K562 (cell line): ENCODE data around the gene RNASE4. TPM values are rescaled to one million over a fixed set of nuclear protein-coding genes. Genes with fewer than 3 reads are reported as not detected.

Source experiments
- ATAC-seq: fragments of 200-7000 bp; cut with Tn5 transposase; 3 replicates; pipeline ENCODE4 v1.9.1; 2020; ENCODE audit warnings: moderate library complexity
- BruUV-seq: library from RNA; stranded (reverse); fragments of 400-500 nt; replicated peaks from 2 replicates; lab custom pipeline; 2021; lab: Mats Ljungman, UMichigan
- CTCF ChIA-PET: fragments of 300-600 bp; formaldehyde crosslinking; extraction: SDS; loops from one replicate; lab custom pipeline; 2021; ENCODE audit warnings: low intra/inter-chr PET ratio; lab: Yijun Ruan, JAX
- POLR2A ChIA-PET: fragments of 300-600, 350-650 bp; sonication (Branson Sonifier 250); formaldehyde crosslinking; extraction: SDS; loops from one replicate; lab custom pipeline; 2021; ENCODE audit warnings: antibody characterized with exemption, inconsistent platforms; lab: Yijun Ruan, JAX
- DNase-seq, 4 experiments: peaks; one replicate each; pipeline versions ENCODE4 v3.0.0 to v3.0.0-alpha.2; 2011 to 2018; ENCODE audit warnings: low spot score in 3 of 4, mixed read lengths in 3 of 4; ENCODE audit errors: extremely low read depth in 1 of 4
- FAIRE-seq: peaks from 2 replicates; lab custom pipeline; 2011; peaks lifted over from hg19 to GRCh38; lab: Jason Lieb, UNC
- H2AFZ ChIP-seq: 2 replicates; pipeline ENCODE4 v1.6.0; 2011; ENCODE audit warnings: low read depth, low read length, control low read depth, inconsistent platforms
- H3K27ac ChIP-seq: fragments of 200-600 bp; 3 replicates; pipeline ENCODE4 v1.8.0; 2011; ENCODE audit warnings: low read depth, mild to moderate bottlenecking, control low read depth, inconsistent platforms, low read length, moderate library complexity, mixed read lengths; ENCODE audit errors: extremely low read depth
- H3K27me3 ChIP-seq, 2 experiments: fragments of 300-600 bp in 1 of 2; 2 replicates in 1 of 2; 3 replicates in 1 of 2; pipeline versions ENCODE4 v1.6.0 to v1.8.0; 2011; ENCODE audit warnings: inconsistent platforms in 2 of 2, low read length in 2 of 2, mild to moderate bottlenecking in 1 of 2, mixed read lengths in 1 of 2, moderate library complexity in 1 of 2; ENCODE audit not compliant: control insufficient read depth in 2 of 2, insufficient read depth in 2 of 2
- H3K36me3 ChIP-seq: fragments of 300-600 bp; 3 replicates; pipeline ENCODE4 v1.8.0; 2011; ENCODE audit warnings: mild to moderate bottlenecking, low read length, inconsistent platforms; ENCODE audit not compliant: control insufficient read depth, insufficient read depth
- H3K4me1 ChIP-seq, 2 experiments: fragments of 200-600 bp in 1 of 2; replicated peaks in 1 of 2; 2 replicates in 1 of 2; 3 replicates in 1 of 2; pipeline versions ENCODE4 v1.5.1 to v1.8.0; 2011; ENCODE audit warnings: inconsistent platforms in 2 of 2, low read length in 2 of 2, mild to moderate bottlenecking in 1 of 2, mixed read lengths in 1 of 2, moderate library complexity in 1 of 2; ENCODE audit not compliant: control insufficient read depth in 2 of 2, insufficient read depth in 2 of 2
- H3K4me2 ChIP-seq: 2 replicates; pipeline ENCODE4 v1.6.1; 2011; ENCODE audit warnings: low read length, control low read depth, inconsistent platforms, mixed read lengths; ENCODE audit not compliant: insufficient read depth
- H3K4me3 ChIP-seq: fragments of 200-600 bp; sonication (generic), shearing (Covaris generic); 2 replicates; pipeline ENCODE4 v1.5.1; 2016; ENCODE audit warnings: control low read depth, inconsistent platforms
- H3K79me2 ChIP-seq: fragments of 200-600 bp; 3 replicates; pipeline ENCODE4 v1.8.0; 2011; ENCODE audit warnings: low read length, inconsistent platforms; ENCODE audit not compliant: control insufficient read depth, insufficient read depth
- H3K9ac ChIP-seq, 2 experiments: 2 replicates each; pipeline versions ENCODE4 v1.6.0 to v1.6.1; 2011; ENCODE audit warnings: low read depth in 2 of 2, low read length in 2 of 2, control low read depth in 1 of 2, inconsistent platforms in 1 of 2, mild to moderate bottlenecking in 1 of 2, mixed read lengths in 1 of 2; ENCODE audit not compliant: insufficient read depth in 1 of 2
- H3K9me1 ChIP-seq: one replicate; pipeline ENCODE4 v1.6.0; 2011; ENCODE audit warnings: inconsistent platforms, mild to moderate bottlenecking, low read length, moderate library complexity; ENCODE audit not compliant: control insufficient read depth, insufficient read depth
- H3K9me3 ChIP-seq: replicated peaks from 2 replicates; pipeline ENCODE4 v1.5.1; 2011; ENCODE audit warnings: low read depth, low read length, inconsistent platforms; ENCODE audit not compliant: control insufficient read depth, insufficient read depth
- H4K20me1 ChIP-seq: replicated peaks from 2 replicates; pipeline ENCODE4 v1.6.1; 2011; ENCODE audit warnings: low read length, inconsistent platforms, mixed read lengths; ENCODE audit not compliant: control insufficient read depth, insufficient read depth
- ARID2 ChIP-seq: fragments of 450-650 bp; IDR thresholded peaks from 2 replicates; pipeline ENCODE4 v1.6.1; 2017; ENCODE audit warnings: antibody characterized with exemption, mild to moderate bottlenecking
- CC2D1A ChIP-seq: fragments of 450-650 bp; IDR thresholded peaks from 2 replicates; pipeline ENCODE4 v1.6.1; 2017; ENCODE audit warnings: mild to moderate bottlenecking
- LEF1 ChIP-seq: fragments of 450-650 bp; IDR thresholded peaks from 2 replicates; pipeline ENCODE4 v1.6.1; 2016; ENCODE audit warnings: mild to moderate bottlenecking
- NCOA2 ChIP-seq, 2 experiments: fragments of 450-650 bp; IDR thresholded peaks; 2 replicates each; pipeline ENCODE4 v1.6.1; 2018; ENCODE audit warnings: mild to moderate bottlenecking in 2 of 2, moderate library complexity in 1 of 2; ENCODE audit not compliant: partially characterized antibody in 2 of 2
- RAD21 ChIP-seq, 2 experiments: fragments of 250-450 bp in 1 of 2; fragments of 450-650 bp in 1 of 2; sonication (Bioruptor Pico) in 1 of 2; formaldehyde crosslinking in 1 of 2; IDR thresholded peaks in 1 of 2; conservative IDR thresholded peaks in 1 of 2; 2 replicates each; pipeline versions ENCODE4 v1.4.0 to v1.8.0; 2020 to 2022; ENCODE audit warnings: mild to moderate bottlenecking in 2 of 2, moderate library complexity in 1 of 2
- SMC3 ChIP-seq: conservative IDR thresholded peaks from 2 replicates; pipeline ENCODE4 v1.6.1; 2011; ENCODE audit warnings: low read depth, low read length, improper control_type of control experiment; ENCODE audit not compliant: insufficient read depth
- WGBS: fragments of 100-300 bp; shearing (Covaris generic); methylation state at CpG from one replicate; pipeline ENCODE4 v1.1.6; 2016; ENCODE audit warnings: low coverage, mixed read lengths; ENCODE audit not compliant: insufficient coverage; ENCODE audit errors: missing lambda C conversion rate; 5-methylcytosine and 5-hydroxymethylcytosine counted together
- in situ Hi-C: fragments of 300-500 bp; cut with MboI; formaldehyde crosslinking; loops from 4 replicates; pipeline ENCODE4 v1.15.0; 2018; ENCODE audit warnings: inconsistent platforms, mixed read lengths
- intact Hi-C: fragments of 100-400 bp; cut with micrococcal nuclease; formaldehyde crosslinking; loops from 2 replicates; pipeline ENCODE4 v1.14.2; 2022
- polyA plus RNA-seq, 8 experiments: library from polyadenylated mRNA; depleted of rRNA in 4 of 8; stranded (reverse) in 5 of 8; unstranded in 3 of 8; fragments of >200 nt; fragmentation: Nextera tagmentation in 2 of 8; fragmentation: Illumina TruSeq in 1 of 8; extraction: Ambion mirVana in 2 of 8; extraction: Trizol in 1 of 8; gene quantifications; 2 replicates each; pipeline versions ENCODE4 v1.2.1 to v1.2.3, GENCODE V29; 2011 to 2014; ENCODE audit warnings: inconsistent platforms in 1 of 8, missing spikeins in 1 of 8
- total RNA-seq, 7 experiments: library from RNA; depleted of rRNA in 6 of 7; stranded (reverse); fragments of >200 nt in 6 of 7; fragmentation: Illumina TruSeq in 2 of 7; extraction: Trizol in 2 of 7; gene quantifications; 2 replicates each; pipeline versions ENCODE4 v1.2.1 to v1.2.3, GENCODE V29; 2011 to 2021; ENCODE audit warnings: low replicate concordance in 1 of 7
- TF ChIP-seq, protein P1 (sequence below): fragments of 450-650 bp; IDR thresholded peaks from 2 replicates; pipeline ENCODE4 v1.6.1; 2018; ENCODE audit not compliant: partially characterized antibody
- TF ChIP-seq, protein P2 (sequence below), 3 experiments: IDR thresholded peaks in 2 of 3; conservative IDR thresholded peaks in 1 of 3; 2 replicates each; pipeline ENCODE4 v1.5.1; 2011 to 2012; ENCODE audit warnings: low read length in 3 of 3, mild to moderate bottlenecking in 3 of 3, control low read depth in 2 of 3, improper control_type of control experiment in 1 of 3, inconsistent platforms in 1 of 3, low read depth in 1 of 3, mixed read lengths in 1 of 3, moderate library complexity in 1 of 3; ENCODE audit not compliant: insufficient read depth in 2 of 3
- TF ChIP-seq, protein P3 (sequence below), 2 experiments: fragments of 450-650 bp; conservative IDR thresholded peaks; 2 replicates each; pipeline ENCODE4 v1.6.1; 2017; ENCODE audit warnings: mild to moderate bottlenecking in 2 of 2, moderate library complexity in 2 of 2

RNASE4 gene
- total and polyA plus RNA-seq, 9 of the 15 experiments (the other 6 are each of a cell fraction or from before 2014, with no cell fraction given), result 0.09 to 0.22 (median 0.13) TPM; not detected in 2

DNA sequence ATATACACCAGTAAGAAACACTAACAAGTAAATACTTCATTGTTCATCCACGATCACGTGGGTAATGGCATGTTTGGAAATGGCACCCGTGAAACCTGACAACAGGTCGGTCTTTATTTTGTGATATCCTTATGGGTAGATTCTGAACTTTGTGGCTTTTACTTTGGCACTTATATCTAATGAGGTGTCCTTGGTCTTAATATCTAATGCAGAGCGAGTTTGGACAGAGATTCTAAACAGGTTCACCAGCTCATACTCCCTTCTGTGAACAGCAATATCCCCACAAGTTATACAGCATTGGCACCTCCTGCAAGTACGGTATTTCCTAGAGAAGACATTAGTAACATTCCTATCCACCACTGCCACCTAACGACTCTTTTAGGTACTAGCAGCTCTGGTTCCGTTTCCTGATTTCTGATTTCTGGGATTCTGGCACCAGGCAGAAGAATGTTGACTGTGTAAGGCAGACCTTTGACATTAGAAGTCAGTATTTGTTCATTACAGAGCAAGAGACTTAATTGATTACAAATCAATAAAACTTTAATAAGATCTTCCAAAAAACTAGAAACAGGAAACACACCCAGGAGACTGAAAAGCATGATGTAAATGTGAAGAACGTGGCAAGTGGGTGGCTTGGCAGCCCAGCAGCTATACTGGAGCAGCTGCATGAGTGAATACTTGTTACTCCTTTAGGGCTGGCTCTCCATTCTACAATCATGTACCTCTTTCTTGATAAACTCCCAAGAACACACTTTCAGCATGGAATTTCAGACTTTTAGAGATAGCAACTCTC is 6.7 kb downstream of the RNASE4 start:
- DNase-seq (peak; percentile 41 to 70 (median 52)), FAIRE-seq (peak; percentile 92), ATAC-seq (peak; percentile 87)
- Histone ChIP-seq H3K4me1 (no peaks in the 10 kb centered on the region; a peak in 1 of 5 replicates), H2AFZ (peak overlapping the region; percentile 52), H3K27me3 (no peaks in the 10 kb centered on the region), H3K27ac (no peak overlapping the region), H3K36me3 (no peaks in the 10 kb centered on the region), H3K4me3 (no peak overlapping the region), H3K9me3 (no peaks in the 10 kb centered on the region), H3K79me2 (no peaks in the 10 kb centered on the region), H4K20me1 (no peaks in the 10 kb centered on the region), H3K9ac (no peak overlapping the region), H3K4me2 (no peak overlapping the region), H3K9me1 (no peaks in the 10 kb centered on the region)
- in situ Hi-C loops, result loop anchor here (5.0 kb wide), 2 partner anchors 79 to 161 kb away; no protein-coding TSS in a partner anchor
- CTCF ChIA-PET, result interaction anchor here (0.9 to 3.4 kb wide), 7 partner anchors 8 to 164 kb away, joined by 3 to 49 read pairs (median 4); no protein-coding TSS in a partner anchor
- intact Hi-C loops, result loop anchor here (1.0 to 5.0 kb wide), 2 partner anchors 34 to 82 kb away; no protein-coding TSS in a partner anchor
- POLR2A ChIA-PET, result interaction anchor here (0.6 to 1.5 kb wide), 3 partner anchors 17 to 129 kb away, joined by 3 read pairs; no protein-coding TSS in a partner anchor
- 15% methylated on average over 9 of the region's 9 CpGs for WGBS
- no TSS peak for BruUV-seq
- TF ChIP-seq, protein P1, sequence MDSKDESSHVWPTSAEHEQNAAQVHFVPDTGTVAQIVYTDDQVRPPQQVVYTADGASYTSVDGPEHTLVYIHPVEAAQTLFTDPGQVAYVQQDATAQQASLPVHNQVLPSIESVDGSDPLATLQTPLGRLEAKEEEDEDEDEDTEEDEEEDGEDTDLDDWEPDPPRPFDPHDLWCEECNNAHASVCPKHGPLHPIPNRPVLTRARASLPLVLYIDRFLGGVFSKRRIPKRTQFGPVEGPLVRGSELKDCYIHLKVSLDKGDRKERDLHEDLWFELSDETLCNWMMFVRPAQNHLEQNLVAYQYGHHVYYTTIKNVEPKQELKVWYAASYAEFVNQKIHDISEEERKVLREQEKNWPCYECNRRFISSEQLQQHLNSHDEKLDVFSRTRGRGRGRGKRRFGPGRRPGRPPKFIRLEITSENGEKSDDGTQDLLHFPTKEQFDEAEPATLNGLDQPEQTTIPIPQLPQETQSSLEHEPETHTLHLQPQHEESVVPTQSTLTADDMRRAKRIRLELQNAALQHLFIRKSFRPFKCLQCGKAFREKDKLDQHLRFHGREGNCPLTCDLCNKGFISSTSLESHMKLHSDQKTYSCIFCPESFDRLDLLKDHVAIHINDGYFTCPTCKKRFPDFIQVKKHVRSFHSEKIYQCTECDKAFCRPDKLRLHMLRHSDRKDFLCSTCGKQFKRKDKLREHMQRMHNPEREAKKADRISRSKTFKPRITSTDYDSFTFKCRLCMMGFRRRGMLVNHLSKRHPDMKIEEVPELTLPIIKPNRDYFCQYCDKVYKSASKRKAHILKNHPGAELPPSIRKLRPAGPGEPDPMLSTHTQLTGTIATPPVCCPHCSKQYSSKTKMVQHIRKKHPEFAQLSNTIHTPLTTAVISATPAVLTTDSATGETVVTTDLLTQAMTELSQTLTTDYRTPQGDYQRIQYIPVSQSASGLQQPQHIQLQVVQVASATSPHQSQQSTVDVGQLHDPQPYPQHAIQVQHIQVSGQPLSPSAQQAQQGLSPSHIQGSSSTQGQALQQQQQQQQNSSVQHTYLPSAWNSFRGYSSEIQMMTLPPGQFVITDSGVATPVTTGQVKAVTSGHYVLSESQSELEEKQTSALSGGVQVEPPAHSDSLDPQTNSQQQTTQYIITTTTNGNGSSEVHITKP, result peak; percentile 95
- TF ChIP-seq, protein P2, sequence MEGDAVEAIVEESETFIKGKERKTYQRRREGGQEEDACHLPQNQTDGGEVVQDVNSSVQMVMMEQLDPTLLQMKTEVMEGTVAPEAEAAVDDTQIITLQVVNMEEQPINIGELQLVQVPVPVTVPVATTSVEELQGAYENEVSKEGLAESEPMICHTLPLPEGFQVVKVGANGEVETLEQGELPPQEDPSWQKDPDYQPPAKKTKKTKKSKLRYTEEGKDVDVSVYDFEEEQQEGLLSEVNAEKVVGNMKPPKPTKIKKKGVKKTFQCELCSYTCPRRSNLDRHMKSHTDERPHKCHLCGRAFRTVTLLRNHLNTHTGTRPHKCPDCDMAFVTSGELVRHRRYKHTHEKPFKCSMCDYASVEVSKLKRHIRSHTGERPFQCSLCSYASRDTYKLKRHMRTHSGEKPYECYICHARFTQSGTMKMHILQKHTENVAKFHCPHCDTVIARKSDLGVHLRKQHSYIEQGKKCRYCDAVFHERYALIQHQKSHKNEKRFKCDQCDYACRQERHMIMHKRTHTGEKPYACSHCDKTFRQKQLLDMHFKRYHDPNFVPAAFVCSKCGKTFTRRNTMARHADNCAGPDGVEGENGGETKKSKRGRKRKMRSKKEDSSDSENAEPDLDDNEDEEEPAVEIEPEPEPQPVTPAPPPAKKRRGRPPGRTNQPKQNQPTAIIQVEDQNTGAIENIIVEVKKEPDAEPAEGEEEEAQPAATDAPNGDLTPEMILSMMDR (IDR thresholded peaks at IDR 0.05 in 2 of 3, conservative IDR thresholded peaks at IDR 0.05 in 1 of 3; ENCODE audit: insufficient read depth in 2 of 3, low read depth in 1 of 3, low read length in 3 of 3), result peak; percentile 70 to 79 (median 70)
- TF ChIP-seq, protein P3, sequence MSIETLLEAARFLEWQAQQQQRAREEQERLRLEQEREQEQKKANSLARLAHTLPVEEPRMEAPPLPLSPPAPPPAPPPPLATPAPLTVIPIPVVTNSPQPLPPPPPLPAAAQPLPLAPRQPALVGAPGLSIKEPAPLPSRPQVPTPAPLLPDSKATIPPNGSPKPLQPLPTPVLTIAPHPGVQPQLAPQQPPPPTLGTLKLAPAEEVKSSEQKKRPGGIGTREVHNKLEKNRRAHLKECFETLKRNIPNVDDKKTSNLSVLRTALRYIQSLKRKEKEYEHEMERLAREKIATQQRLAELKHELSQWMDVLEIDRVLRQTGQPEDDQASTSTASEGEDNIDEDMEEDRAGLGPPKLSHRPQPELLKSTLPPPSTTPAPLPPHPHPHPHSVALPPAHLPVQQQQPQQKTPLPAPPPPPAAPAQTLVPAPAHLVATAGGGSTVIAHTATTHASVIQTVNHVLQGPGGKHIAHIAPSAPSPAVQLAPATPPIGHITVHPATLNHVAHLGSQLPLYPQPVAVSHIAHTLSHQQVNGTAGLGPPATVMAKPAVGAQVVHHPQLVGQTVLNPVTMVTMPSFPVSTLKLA (conservative IDR thresholded peaks at IDR 0.05), result 0 out of 4 replicates have a peak, but pooled peaks of 1 of the 2 experiments have one; percentile 15
- TF ChIP-seq ARID2 (peak; percentile 18; the same call in 1 of the 2 replicates), LEF1 (no peak), NCOA2 (IDR thresholded peaks at IDR 0.05; ENCODE audit: partially characterized antibody in 2 of 2) (no peak), CC2D1A (0 out of 2 replicates have a peak, but pooled peaks have one; percentile 24), RAD21 (CRISPR knock-in tag; conservative IDR thresholded peaks at IDR 0.05 in 1 of 2, IDR thresholded peaks at IDR 0.05 in 1 of 2) (peak; percentile 80 to 85), SMC3 (peak; percentile 30; the same call in 1 of the 2 replicates)
